ENCODE measurements around the gene VGLL4.
A peak's percentile ranks its signal among the peaks of the same experiment; 100 is the strongest.
"Not testable (repeated sequence)": the region's sequence is repeated elsewhere in the genome, so short reads cannot be mapped to it uniquely, and the experiment has no call there.

VGLL4 gene

DNA sequence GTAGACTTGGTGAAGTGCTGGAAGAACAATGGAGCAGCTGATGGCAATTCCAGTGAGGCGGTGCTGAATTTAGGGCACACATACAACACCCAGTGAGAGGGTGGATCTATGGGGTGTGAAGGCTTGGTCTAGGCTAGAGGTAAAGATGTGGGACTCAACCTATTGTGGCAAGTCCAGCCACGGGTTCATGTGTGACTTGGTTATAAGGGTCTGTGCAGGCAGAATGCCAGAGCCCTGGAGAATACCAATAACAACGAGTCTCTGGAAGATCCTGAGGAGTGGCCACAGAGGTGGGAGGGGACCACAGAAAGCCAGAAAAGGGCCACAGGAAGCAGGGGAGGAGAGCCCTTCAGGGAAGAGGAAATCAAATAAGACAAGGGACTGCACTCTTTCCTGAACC, 55.0 kb downstream of the VGLL4 start:
- no peak for FAIRE-seq
- DNase-seq (ENCODE audit: insufficient read length, low spot score): no peak

DNA sequence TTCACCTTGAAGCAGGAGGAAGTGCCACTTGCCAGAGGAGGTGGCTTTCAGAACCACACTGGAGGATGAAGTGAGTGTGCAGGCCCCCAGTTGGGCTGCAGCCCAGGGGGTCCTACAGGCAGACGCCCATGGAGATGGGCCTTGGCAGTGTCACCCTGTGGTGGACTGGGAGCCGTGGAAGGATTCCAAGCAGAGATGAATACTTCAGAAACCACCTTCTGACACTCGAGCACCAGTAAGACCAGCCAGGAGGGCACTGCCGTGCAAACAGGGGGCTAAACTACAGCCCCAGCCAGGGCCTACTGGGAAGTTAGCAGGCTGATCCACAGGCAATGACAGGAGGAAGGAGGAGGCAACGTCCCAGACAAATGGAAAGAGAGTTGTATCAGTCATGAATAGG, 55.4 kb downstream of the VGLL4 start:
- FAIRE-seq: no peak
- no peak for DNase-seq (ENCODE audit: insufficient read length, low spot score)

DNA sequence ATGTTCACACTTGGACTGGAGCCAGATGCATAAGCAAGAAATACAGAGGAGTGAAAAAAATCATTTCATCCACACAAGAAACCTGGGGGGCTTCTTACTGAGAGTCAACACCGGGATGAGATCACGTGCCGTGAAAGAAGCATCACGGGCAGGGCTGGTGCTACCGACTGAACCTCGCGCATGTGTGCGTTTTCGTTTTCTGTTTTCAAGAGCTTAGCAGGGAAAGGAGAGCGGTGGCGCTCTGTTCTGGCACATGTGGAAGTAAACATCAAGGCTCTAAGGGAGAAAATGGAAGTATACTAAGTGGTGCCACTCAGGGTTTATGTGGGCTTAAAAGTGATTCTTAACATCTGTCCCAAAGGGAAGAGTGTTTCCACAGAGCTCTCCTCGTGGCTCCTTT, 55.9 kb downstream of the VGLL4 start:
- FAIRE-seq (no peak), DNase-seq (ENCODE audit: insufficient read length, low spot score) (no peak)

DNA sequence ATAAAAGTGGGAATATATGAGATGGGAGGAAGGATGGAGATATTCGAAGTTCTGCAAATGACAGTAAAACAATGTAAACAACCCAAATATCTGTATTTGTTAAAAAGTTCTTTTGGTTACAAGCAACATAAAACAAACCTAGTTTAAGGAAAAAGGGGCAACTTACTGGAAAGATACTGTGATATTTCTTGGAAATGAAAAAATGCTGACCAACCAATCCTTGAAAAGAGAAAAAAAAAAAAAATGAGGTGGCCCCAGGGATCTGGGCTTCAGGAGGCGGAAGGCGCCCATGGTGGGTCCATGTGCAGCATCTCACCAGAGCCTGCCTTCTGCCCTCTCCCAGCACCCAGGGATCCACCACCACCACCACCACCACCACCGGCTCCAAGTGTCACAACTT, 59.1 kb downstream of the VGLL4 start:
- DNase-seq (ENCODE audit: insufficient read length, low spot score): no peak
- FAIRE-seq: no peak

DNA sequence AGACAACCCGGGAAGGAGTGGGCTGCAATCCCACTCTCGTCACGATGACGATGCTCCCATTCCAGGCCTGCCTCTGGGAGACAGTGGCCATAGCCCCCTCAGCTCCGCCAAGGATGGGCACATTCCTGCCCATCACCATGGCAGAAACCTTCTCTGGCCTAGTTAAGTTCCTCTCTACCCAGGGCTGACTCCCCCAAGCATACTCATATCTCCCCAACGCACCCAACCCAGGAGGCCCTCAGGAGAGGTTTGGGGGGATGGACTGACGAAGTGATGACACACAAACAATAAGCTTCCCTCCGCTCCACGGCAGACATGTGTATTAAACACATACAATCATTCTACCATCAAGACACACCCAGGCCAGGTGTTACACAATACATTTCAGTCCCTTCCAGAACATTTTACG, 60.1 kb downstream of the VGLL4 start:
- no peak for FAIRE-seq

DNA sequence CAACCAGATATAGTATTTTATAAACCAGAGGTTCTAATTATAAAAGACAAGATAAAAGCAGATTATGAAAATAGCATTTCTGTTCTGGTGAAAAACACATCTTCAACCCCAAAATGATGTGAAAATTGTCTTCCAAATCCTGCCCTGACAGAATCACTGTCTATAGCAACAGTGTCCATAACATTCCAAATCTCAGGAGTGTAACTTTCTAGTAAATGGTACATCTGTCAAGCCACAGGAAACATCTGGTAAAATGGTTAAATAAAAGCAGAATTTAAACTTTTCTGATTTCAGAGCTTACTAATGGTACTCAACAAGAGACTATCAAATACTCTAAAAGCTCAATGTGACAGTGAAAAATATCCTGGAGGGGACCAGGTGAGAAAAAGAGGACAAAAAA, 60.5 kb downstream of the VGLL4 start:
- FAIRE-seq (peak; percentile 40), DNase-seq (ENCODE audit: insufficient read length, low spot score) (no peak)

More for the DNA sequence above, 60.1 kb downstream of the VGLL4 start:
- no peak for DNase-seq (ENCODE audit: insufficient read length, low spot score)

DNA sequence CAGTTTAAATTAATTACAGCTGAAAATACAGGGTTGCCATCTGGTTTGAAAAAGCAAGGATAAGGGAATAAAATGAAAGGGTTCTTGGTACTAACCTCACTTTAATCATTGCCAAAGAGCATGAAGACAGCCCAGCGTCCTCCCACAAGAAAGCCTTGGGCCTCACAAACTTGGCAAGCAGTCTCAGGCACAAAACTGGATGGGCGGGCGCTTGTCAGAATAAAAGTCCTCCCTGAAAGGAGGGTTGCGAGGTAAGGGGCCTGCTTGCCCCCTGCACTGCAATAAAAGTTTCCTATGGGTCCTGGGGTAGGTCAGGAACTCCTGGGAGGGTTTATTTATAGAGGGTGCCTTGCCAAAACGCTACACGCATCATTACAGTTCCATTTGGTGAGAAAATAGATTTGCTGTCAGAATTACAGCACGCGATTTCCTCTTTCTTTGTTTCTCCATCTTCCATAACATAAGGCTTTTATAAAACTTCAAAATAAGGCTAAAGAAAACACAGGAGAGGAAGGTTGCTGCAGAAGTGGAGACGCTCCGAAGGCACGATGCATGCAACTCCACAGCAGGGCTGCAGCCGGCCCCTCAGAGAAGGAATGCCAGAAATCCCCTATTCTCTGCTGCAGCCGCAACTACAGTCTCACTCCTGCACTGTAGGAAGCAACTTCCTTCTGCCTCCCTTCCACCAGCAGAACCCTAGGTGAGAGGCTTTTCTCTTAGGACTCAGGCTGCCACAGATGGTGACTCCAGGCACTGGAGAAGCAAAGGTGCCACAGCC, 61.3 kb downstream of the VGLL4 start:
- FAIRE-seq (peak; percentile 54), DNase-seq (ENCODE audit: insufficient read length, low spot score) (no peak)

DNA sequence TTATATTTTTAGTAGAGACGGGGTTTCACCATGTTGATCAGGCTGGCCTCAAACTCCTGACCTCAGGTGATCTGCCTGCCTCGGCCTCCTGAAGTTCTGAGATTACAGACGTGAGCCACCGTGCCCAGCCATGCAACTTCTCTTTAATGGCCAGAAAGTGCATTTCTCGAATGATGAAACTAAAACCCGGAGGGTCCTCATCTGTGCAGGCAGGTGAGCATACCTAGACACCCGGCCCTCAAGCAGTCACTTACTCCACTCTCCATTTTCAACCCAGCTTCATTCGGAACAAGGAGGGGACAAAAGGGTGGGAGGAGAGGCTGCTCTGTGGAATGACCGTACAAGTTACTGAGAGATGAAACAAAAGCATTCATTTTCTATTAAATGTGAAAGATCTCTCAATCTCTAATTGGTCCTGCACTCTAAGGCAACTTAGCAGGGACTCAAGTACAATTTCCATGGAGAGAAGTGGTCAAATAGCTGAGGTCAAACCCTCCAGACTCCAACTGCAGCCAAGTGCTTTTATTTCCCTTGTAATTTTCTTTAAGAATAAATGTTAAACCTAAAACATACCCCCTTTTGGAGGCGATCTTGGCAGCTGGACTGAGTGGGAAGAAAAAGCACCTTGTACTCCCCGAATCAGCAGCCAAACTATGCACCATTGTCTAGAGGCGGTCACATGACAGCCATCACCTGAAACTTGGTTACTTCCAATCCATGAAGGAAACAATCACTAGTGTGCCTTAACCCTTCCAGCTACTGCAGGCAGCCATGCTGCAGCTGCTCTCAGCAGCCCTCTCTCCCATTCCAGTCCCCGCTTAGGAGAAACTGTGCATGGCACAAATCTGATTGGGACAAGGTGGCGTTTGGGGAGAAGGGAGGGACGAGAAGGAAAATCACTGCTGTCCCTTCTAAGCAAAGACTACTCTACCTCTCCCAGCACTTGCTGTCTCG, 62.2 kb downstream of the VGLL4 start:
- DNase-seq (ENCODE audit: insufficient read length, low spot score) (no peak), FAIRE-seq (no peak)

DNA sequence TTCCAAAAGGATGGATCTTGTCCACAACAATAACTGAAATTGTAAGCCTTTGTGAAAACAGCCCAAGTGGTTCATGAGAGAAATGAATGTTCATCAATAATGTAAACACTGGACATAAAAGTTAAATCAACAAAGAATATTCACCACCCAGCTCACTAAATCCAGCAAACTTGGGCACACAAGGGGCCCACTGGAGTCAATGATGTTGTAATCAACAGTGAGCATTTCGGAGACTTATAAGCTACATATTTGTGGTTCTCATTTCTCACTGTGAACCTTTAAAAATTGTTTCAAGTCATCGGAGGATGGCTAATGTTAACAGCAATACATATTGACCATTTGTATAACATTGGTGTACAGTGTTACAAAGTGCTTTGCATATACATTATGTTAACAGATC, 63.1 kb downstream of the VGLL4 start:
- DNase-seq (ENCODE audit: insufficient read length, low spot score): no peak
- FAIRE-seq: no peak

DNA sequence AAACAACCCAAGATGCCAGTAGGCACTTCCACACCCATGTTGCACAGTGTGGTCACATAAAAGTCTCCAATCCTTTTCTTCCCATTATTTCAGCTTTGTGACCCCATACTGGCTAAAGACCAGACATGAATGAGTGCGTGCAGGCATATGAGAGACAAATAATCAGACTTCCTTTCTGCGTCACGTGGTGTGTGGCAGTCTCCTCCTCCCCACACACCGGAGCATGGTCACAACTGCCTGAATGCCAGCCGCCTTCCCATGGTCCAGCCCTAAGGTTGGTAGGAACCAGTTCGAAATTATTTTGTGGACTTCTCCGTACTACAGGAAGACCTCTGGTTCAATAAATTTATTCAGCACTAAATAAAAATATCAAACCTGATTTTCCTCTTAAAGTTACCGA, 65.5 kb downstream of the VGLL4 start:
- FAIRE-seq (no peak), DNase-seq (ENCODE audit: insufficient read length, low spot score) (no peak)

DNA sequence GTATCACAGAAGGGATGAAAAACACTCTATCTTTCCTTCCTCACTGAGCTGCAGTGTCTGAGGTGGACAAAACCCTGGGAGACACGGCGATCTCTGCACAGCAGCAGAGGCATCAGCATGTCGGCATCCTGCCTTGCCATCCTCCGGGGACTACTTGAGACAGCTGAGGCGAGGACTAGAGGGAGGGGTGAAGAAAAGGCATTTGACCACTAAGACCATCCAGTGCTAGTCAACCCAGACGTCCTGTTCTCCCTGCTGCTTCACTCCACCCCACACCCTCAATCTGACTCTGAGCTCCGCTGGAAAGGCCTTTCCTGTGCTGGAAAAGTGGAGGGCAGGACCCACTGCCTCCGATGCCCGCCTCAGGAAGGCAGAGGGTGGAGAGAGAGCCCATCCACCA, 67.3 kb downstream of the VGLL4 start:
- FAIRE-seq (no peak), DNase-seq (ENCODE audit: insufficient read length, low spot score) (no peak)

DNA sequence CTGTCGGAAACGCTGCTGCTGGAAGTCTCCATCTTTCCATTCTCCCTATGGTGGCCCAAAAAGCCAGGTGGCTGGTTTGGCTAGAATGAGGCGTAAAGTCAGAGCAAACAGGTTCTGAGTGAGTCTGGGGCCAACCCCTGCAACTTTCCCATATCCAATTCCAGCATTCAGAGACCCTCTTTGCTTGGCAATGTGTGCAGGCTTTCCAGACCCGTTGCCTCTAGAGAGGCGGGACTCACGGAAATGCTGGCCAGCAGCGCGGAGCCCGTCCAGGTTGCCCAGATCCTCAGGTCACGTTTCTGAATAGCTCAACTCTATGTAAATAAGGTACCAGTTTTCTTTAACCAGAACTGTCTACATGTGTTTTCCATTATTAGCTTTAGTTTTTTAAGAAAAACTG, 68.0 kb downstream of the VGLL4 start:
- no peak for FAIRE-seq
- no peak for DNase-seq (ENCODE audit: insufficient read length, low spot score)

DNA sequence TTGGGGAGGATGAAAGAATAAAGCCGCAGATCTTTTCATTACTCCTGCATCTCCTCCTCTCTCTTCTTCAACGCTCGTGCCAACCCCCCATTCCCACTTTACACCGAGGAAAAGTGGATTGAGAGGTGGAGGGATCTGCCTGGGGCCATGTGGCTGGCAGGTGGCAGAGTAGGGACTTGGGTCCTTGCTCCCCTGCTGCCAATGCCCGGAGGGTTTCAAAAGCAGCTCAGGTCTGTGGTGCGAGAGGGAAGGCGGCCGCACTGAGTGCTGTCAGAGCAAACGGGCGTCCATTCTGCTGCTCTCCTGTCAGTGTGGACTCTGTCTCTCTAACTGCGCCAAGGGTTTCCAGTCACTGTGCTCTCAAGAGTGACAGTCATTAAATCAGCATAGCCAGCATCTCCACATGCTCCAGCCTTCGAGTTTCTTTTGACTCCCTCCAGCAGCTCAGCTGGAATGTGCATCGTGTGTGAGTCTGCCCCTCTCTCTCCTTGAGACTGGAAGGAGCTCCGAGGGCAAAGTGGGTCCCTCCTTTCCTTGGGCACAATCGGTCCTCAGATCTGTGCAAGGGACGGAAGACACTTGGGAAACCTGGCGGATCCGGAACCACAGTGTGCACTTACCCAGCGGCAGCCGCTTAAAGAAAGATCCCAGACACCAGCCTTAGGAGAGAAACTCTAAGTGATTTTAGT, 68.6 kb downstream of the VGLL4 start:
- no peak for FAIRE-seq
- no peak for DNase-seq (ENCODE audit: insufficient read length, low spot score)

DNA sequence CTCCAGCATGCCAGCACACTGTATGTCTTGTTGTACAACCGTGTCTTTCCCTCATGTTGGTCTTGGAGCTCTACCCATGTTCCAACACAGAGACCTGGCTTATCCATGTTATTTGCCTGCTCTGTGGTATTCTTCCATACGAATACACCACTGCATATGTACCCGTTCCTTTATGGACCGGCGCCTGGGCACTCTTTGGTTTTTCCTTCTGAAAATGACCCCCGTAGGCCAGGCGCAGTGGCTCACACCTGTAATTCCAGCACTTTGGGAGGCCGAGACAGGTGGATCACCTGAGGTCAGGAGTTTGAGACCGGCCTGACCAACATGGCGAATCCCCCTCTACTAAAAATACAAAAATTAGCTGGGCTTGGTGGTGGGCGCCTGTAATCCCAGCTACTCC, 71.1 kb downstream of the VGLL4 start:
- DNase-seq (ENCODE audit: insufficient read length, low spot score); FAIRE-seq: not testable (repeated sequence)

DNA sequence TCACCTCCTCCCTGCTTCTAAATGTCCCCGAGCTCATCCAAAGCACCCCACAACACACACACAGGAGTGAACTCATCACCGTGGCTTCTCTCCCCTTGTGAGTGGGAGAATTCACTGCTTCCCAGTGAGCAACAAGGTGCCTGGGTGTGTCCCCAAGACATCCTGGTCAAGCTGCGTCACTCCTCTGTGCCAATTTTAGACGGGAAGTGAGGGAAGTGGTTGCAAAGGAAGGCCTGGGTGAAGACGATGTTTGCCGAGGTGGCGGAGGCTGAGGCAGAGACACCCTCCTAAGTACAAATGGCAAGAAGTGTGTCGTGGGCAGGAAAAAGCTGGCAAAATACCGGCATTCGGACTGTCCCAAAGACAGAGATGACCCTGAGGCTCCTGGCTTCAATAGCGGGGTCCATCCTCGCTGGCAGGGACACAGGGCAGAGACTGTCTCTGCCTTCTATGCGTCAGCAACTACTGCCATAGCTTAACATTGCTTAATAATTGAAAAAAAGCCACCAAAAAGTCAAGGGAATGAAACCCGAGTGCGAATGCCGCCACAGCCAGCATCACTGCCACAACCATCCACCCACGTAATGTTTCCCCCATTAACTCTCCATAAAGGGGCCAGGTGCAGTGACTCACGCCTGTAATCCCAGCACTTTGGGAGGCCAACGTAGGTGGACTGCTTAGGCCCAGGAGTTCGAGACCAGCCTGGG, 72.8 kb downstream of the VGLL4 start:
- FAIRE-seq (no peak), DNase-seq (ENCODE audit: insufficient read length, low spot score) (no peak)

DNA sequence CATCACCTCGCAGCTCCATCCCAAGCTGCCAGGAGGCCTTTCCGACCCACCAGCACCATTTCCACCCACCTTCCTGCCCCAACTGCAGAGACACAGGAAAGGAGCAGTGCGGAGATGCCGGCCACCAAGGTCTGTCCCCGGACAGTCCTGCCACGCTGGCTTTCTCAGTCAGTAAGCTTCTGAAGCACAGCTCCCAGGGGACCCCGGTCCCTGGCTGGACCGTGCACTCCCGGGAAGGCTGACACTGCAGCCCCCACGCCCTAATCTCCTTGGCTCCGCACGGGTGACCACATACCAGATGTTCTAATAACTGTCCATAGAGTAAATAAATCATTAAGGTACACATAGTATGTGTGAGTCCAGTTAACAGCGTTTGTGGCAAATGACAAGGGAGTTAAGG, 73.5 kb downstream of the VGLL4 start:
- no peak for FAIRE-seq
- no peak for DNase-seq (ENCODE audit: insufficient read length, low spot score)

DNA sequence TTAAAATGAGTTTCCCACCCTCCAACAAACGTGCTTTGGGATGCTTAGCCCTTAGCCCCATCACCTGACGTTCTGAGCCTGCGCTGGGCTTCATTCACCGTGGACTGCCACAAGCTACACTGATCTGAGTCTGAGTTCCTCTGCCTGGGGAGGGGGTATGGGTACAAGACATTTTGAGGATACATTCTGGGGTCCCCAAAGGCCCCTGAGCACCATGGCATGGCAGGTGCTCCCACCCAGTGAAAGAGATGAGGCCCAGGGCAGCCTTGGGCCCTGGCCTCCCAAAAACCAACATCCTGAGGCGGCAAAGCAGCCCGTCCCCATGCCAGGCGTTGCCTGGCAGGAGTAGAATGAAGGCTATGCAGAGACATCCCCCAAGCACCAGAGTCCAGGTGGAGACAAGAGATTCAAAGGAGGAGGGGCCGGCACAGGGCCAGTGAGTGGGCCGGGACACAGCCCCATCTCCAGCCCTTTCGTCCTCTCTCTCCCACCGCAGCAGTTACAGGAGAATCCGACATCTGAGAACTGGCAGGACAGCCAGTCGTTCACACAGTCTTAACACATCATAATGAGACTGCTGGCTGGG, 74.5 kb downstream of the VGLL4 start:
- FAIRE-seq (no peak), DNase-seq (ENCODE audit: insufficient read length, low spot score) (no peak)

DNA sequence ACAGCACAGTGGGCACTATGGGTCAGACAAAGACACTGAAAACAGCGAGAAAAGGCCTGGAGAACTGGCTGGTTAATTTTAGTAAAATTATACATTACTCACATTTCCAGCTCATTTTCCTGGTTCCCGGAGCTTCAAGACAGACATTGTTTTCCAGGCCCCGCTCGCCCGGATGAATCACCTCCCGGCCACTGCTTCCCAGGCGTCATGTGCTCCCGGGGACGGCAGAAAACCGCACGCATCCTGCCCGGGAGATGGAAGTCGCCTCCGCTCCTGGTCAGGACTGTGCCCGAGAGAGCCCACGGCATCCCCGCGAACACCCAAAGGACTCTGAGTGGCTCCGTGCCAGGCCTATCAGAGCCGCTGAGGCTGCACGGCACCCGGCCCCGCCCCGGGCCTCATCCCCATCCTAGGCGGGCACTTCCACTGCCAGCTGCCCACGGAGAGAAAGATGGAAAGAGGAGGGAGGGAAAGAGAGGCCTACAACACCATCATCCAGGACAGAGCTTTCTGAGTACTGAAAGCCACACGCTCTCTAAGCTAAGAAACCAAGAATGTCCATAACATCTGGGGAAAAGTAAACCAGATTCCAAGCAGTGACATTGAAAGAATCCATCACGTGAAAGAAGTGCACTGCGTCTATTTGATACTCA, 75.1 kb downstream of the VGLL4 start:
- DNase-seq (ENCODE audit: insufficient read length, low spot score): no peak
- FAIRE-seq: no peak

DNA sequence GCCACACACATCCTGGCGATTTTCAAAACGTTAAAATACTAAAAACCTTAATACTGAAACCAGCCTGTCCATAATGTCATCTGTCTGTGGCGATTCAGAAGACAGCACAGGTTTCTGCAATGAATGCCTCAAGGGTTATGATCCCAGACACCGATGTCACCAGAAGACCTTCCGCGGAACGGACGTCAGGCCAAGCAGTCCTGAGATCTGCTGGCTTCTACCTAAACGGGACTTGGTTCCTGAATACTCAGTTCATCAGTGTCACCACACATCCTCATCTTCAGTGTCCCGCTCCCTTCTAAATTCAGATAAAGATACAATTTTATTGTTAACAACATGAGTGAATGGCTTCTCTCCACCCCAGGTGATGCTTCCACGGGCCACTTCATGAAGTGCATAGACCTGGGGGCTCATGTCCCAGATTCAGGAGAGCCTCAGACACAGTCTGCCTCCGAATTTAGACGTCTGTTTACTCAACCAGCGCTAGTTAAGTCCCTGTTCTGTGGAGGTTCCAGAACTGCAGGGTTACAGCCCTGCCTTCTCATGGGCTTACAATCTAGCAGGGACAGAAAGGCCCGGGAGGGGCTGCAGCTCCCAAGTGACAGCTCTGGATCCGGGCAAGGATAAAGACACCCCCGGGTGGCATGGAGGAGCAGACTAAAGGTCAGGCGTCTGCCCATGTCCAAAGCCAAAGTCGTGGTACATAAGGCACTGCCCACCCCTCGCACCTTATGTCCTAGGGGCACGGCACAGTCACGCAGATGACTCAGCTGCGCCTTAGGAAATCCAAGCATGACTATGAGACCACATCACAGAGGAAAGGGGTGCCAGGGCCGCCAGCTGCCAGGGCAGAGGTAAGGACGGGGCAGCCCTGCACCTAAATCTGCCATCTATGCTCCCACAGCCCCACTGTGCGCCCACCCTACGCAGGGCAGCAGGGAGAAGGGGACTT, 75.9 kb downstream of the VGLL4 start:
- FAIRE-seq: no peak
- no peak for DNase-seq (ENCODE audit: insufficient read length, low spot score)

All from GM19239 (cell line).